Measurements from ENCODE around the gene MECP2. TPM values are rescaled to one million over a fixed set of nuclear protein-coding genes. Genes with fewer than 3 reads are reported as not detected.
A peak's percentile ranks its signal among the peaks of the same experiment; 100 is the strongest.

The MECP2 gene
- total RNA-seq, 1 experiment from 2014 or later: 30.6 TPM

GRCh38 chrX:154057791-154058190, 39.7 kb downstream of the MECP2 start:
- Histone ChIP-seq H3K4me1 (0 out of 2 replicates have a peak, but pooled peaks cover 3% of the 10 kb centered on the region), H3K4me3 (ENCODE audit: low read depth, low read length) (no peak overlapping the region), H3K9me3 (no peaks in the 10 kb centered on the region), H3K27me3 (replicated peaks; ENCODE audit: control insufficient read depth, insufficient read depth, low read length) (no peaks in the 10 kb centered on the region), H3K36me3 (ENCODE audit: control insufficient read depth, insufficient read depth, low read length) (no peaks in the 10 kb centered on the region)
- DNase-seq: no peak
- BruUV-seq (replicated peaks): no TSS peak
- Mint-ChIP-seq H3K9me3 (ENCODE audit: unreplicated experiment) (no peaks in the 10 kb centered on the region), H3K27ac (ENCODE audit: unreplicated experiment) (no peak overlapping the region), H3K4me3 (ENCODE audit: unreplicated experiment) (no peak overlapping the region), H3K4me1 (ENCODE audit: low read depth, unreplicated experiment) (no peaks in the 10 kb centered on the region), H3K36me3 (ENCODE audit: insufficient read depth, unreplicated experiment) (peaks cover 23% of the 10 kb centered on the region), H3K27me3 (ENCODE audit: insufficient read depth, unreplicated experiment) (no peaks in the 10 kb centered on the region)
- POLR2A ChIA-PET: no interaction called here
- CTCF ChIA-PET: no interaction called here
- TF ChIP-seq CTCF (IDR thresholded peaks at IDR 0.05; ENCODE audit: insufficient read depth in 1 of 2, low read depth in 1 of 2, low read length in 1 of 2, severe bottlenecking in 1 of 2, unreplicated experiment in 1 of 2): no peak
- intact Hi-C loops (cut with micrococcal nuclease; ENCODE audit: unreplicated experiment): no loop called here

GRCh38 chrX:154056770-154057241, 40.7 kb downstream of the MECP2 start:
- H3K9me3 Mint-ChIP-seq (ENCODE audit: unreplicated experiment): no peaks in the 10 kb centered on the region
- H3K9me3 ChIP-seq: no peaks in the 10 kb centered on the region
- H3K27me3 ChIP-seq (replicated peaks; ENCODE audit: control insufficient read depth, insufficient read depth, low read length): no peaks in the 10 kb centered on the region
- no peaks in the 10 kb centered on the region for H3K27me3 Mint-ChIP-seq (ENCODE audit: insufficient read depth, unreplicated experiment)
- BruUV-seq (replicated peaks): no TSS peak
- H3K4me3 Mint-ChIP-seq (ENCODE audit: unreplicated experiment): no peak overlapping the region
- H3K4me1 ChIP-seq: 0 out of 2 replicates have a peak, but pooled peaks cover 3% of the 10 kb centered on the region
- TF ChIP-seq CTCF (IDR thresholded peaks at IDR 0.05; ENCODE audit: insufficient read depth in 1 of 2, low read depth in 1 of 2, low read length in 1 of 2, severe bottlenecking in 1 of 2, unreplicated experiment in 1 of 2): no peak
- H3K4me3 ChIP-seq (ENCODE audit: low read depth, low read length): no peak overlapping the region
- intact Hi-C loops (cut with micrococcal nuclease; ENCODE audit: unreplicated experiment): no loop called here
- no peaks in the 10 kb centered on the region for H3K36me3 ChIP-seq (ENCODE audit: control insufficient read depth, insufficient read depth, low read length)
- H3K36me3 Mint-ChIP-seq (ENCODE audit: insufficient read depth, unreplicated experiment): peaks cover 27% of the 10 kb centered on the region
- H3K27ac Mint-ChIP-seq (ENCODE audit: unreplicated experiment): no peak overlapping the region
- ChIA-PET CTCF (no interaction called here), POLR2A (no interaction called here)
- H3K4me1 Mint-ChIP-seq (ENCODE audit: low read depth, unreplicated experiment): no peaks in the 10 kb centered on the region
- DNase-seq: peak; percentile 41 to 57

- ChIA-PET POLR2A (no interaction called here), CTCF (no interaction called here)
- Mint-ChIP-seq H3K4me3 (ENCODE audit: unreplicated experiment) (no peak overlapping the region), H3K4me1 (ENCODE audit: low read depth, unreplicated experiment) (peaks cover 22% of the 10 kb centered on the region), H3K36me3 (ENCODE audit: insufficient read depth, unreplicated experiment) (peaks cover 50% of the 10 kb centered on the region), H3K27me3 (ENCODE audit: insufficient read depth, unreplicated experiment) (no peaks in the 10 kb centered on the region), H3K9me3 (ENCODE audit: unreplicated experiment) (no peaks in the 10 kb centered on the region), H3K27ac (ENCODE audit: unreplicated experiment) (no peak overlapping the region)
- Histone ChIP-seq H3K4me3 (ENCODE audit: low read depth, low read length) (no peak overlapping the region), H3K4me1 (peaks cover 8% of the 10 kb centered on the region), H3K27me3 (replicated peaks; ENCODE audit: control insufficient read depth, insufficient read depth, low read length) (no peaks in the 10 kb centered on the region), H3K36me3 (ENCODE audit: control insufficient read depth, insufficient read depth, low read length) (no peaks in the 10 kb centered on the region), H3K9me3 (no peaks in the 10 kb centered on the region)
- TF ChIP-seq CTCF (IDR thresholded peaks at IDR 0.05; ENCODE audit: insufficient read depth in 1 of 2, low read depth in 1 of 2, low read length in 1 of 2, severe bottlenecking in 1 of 2, unreplicated experiment in 1 of 2): peak; percentile 55 to 69
- BruUV-seq (replicated peaks): no TSS peak
- intact Hi-C loops (cut with micrococcal nuclease; ENCODE audit: unreplicated experiment): no loop called here
- peak; percentile 53 to 66 for DNase-seq
These were observed 46.2 kb downstream of the MECP2 start for GRCh38 chrX:154051201-154051810.

Measured in Caco-2 (cell line).